GM12874 (cell line): ENCODE results near the gene ABCF2.

Experiments
- CTCF ChIP-seq: IDR thresholded peaks from 2 replicates; pipeline ENCODE4 v1.5.1; 2011; ENCODE audit warnings: low read depth, mild to moderate bottlenecking, control low read depth, low read length, moderate library complexity; ENCODE audit not compliant: insufficient read depth

Gene ABCF2

GRCh38 chr7:151244196-151244840 is 17.3 kb upstream of the ABCF2 start:
- peak; percentile 87 for TF ChIP-seq CTCF

- no peak for TF ChIP-seq CTCF
These were observed 16.6 kb upstream of the ABCF2 start for GRCh38 chr7:151243408-151244195.

DNA sequence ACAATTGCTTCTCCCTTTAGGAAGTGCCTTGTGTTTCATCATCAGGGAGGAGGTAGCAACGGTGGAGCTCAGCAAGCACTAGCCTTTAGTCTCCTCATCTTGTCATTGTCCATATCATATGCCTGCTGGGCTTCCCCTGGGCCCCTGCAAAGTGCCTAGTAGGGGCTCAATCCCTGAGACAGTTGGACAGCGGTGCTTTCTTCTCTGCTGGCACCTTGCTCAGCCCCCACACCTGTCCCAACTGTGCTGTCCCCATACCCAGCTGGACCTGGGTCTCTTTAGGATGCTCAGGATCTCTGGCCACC is 16.0 kb upstream of the ABCF2 start:
- no peak for TF ChIP-seq CTCF

DNA sequence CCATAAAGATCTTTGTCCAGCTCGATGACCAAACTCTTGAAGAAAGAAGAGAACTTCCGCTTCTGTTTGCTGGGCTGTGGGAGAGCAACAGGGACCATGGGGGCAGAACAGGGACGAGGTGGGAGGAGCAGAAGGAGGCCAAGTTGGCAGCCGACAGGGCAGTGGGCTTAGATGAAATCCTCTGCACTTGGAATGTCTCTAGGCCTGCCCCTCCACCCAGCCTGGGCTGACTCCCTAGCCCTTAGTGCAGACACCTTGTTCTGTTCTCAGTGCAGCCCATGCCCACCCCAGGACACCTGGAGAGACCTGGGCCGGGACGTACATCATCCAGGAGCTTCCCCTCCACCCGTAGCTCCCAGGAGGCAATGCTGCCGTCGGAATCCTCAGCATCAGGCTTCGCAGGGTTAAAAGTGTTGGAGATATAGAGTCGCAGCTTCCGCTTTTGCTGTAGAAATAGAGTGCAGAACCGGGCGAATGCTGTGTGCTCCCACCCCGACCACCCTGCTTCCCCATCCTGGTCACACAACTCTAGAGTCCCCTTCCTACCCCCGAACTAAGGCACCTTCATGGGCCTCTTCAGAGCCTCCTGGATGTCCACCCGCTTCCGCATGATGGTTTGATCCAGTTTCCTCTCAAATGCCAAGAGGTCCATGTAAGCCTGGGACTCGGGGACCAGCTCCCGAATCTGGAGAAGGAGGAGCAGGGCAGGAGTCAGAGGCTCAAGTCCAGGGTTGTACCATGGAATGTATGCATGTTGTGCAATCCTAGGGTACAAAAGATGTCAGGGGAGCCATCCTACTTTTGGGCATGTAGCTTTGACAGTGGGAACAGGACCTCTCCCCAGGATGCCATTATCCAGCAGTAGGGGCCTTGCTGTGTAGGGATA is 15.4 kb upstream of the ABCF2 start:
- no peak for TF ChIP-seq CTCF

DNA sequence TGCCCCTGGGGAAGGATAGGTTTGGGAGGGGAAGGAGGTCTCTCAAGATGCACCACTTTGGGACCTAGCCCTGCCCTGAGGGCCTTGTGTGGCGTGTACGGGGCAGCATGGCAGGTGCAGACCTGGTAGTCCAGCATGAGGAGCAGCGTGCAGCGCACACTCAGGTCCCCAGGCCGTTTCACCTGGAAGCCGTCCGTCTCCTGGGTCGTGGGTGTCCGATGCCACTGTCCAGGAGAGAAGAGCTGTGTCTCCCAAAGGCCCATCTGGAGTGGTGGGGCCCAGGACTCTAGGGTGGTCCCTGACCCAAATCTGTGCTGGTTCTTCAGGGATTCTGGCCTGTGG is 14.7 kb upstream of the ABCF2 start:
- TF ChIP-seq CTCF: no peak

DNA sequence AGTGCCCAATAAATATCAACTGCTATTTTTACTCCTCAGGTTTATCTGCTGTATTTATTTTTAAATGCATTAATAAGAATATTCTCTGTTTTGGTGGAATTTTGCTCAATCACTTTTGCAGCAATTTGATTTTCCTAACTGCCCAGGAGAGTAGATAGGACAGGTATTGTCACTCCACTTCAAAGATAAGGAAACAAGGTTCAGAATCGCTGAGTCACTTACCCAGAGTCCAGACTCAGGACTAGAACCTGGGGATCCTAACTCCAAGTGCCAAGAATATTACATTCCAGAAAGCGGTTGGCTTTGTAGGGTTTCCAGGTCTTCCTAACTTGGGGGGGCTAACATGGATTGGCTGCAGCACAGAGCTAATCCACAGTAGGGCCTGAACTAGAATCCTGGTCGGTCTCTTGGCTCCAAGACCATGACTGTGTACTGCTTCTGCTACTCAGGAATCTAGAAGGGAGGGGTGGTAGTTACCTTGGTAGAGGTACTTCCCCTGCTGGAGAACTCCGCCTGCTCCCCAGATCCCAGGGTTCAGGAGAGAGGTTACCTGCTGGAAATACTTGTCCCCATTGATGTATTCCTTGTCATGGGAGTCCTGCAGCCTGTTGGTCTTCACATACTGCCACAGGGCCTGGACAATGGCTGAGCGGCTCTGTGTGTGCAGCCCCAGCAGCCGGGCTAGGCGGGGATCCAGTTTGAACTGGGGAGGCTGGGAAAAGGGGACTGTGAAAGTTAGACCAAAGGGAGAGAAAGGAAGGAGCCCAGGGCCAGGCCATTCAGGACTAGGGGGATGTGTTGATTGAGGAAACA is 14.1 kb upstream of the ABCF2 start:
- no peak for TF ChIP-seq CTCF
